Fibroblast of skin of left quadriceps (primary cell): ENCODE results near the gene PHAF1.

ENCODE experiments used
- DNase-seq, 2 experiments: peaks; one replicate each; pipeline ENCODE4 v3.0.0-alpha.2; 2013; ENCODE audit warnings: low read depth in 2 of 2

PHAF1 gene

GRCh38 chr16:67179421-67180080 lies 69.8 kb downstream of the PHAF1 start:
- no peak for DNase-seq

GRCh38 chr16:67180166-67180565 lies 70.4 kb downstream of the PHAF1 start:
- DNase-seq: no peak

GRCh38 chr16:67181346-67181745 lies 71.6 kb downstream of the PHAF1 start:
- peak; percentile 59 to 61 for DNase-seq

- no peak for DNase-seq
These were observed 72.5 kb downstream of the PHAF1 start for GRCh38 chr16:67182288-67182687.

- no peak for DNase-seq
These were observed 73.5 kb downstream of the PHAF1 start for GRCh38 chr16:67183284-67183626.

GRCh38 chr16:67183627-67184452 lies 74.1 kb downstream of the PHAF1 start, which contains the start of gene MATCAP1:
MATCAP1 (minus strand) TSS chr16:67183963; CDS start chr16:67180610, 3,353 bp downstream.
- DNase-seq: peak; percentile 95

GRCh38 chr16:67184453-67184994 lies 74.8 kb downstream of the PHAF1 start:
- no peak for DNase-seq

- DNase-seq: peak; percentile 58
These were observed 75.4 kb downstream of the PHAF1 start for GRCh38 chr16:67184995-67185650.

GRCh38 chr16:67185651-67186134 lies 76.0 kb downstream of the PHAF1 start:
- DNase-seq: no peak

- no peak for DNase-seq
These were observed 76.8 kb downstream of the PHAF1 start for GRCh38 chr16:67186550-67186950.

- no peak for DNase-seq
These were observed 77.6 kb downstream of the PHAF1 start for GRCh38 chr16:67187175-67187890.

GRCh38 chr16:67188323-67188722 lies 78.6 kb downstream of the PHAF1 start:
- DNase-seq: no peak

GRCh38 chr16:67188798-67189197 lies 79.1 kb downstream of the PHAF1 start:
- no peak for DNase-seq

- DNase-seq: no peak
These were observed 80.3 kb downstream of the PHAF1 start, which contains the start of gene EXOC3L1 for GRCh38 chr16:67190041-67190440. EXOC3L1 (minus strand) TSS chr16:67190136; CDS start chr16:67189676, 460 bp downstream.

GRCh38 chr16:67190448-67191399 lies 81.0 kb downstream of the PHAF1 start:
- no peak for DNase-seq

- no peak for DNase-seq
These were observed 81.8 kb downstream of the PHAF1 start for GRCh38 chr16:67191411-67191994.

- peak; percentile 70 to 76 for DNase-seq
These were observed 82.4 kb downstream of the PHAF1 start, which contains the start of gene E2F4 for GRCh38 chr16:67191995-67192681. E2F4 (plus strand) TSS chr16:67192155; CDS start chr16:67192228, 73 bp downstream.

GRCh38 chr16:67192781-67193361 lies 83.1 kb downstream of the PHAF1 start:
- DNase-seq: no peak

GRCh38 chr16:67193536-67193935 lies 83.8 kb downstream of the PHAF1 start:
- no peak for DNase-seq
